H1 (cell line): ENCODE measurements around the gene RUNX1. TPM values are rescaled to one million over a fixed set of nuclear protein-coding genes. Genes with fewer than 3 reads are reported as not detected.

Source experiments
- HDAC2 ChIP-seq, 2 experiments: fragments of 300-600 bp in 1 of 2; sonication (generic) in 1 of 2; IDR thresholded peaks; 2 replicates each; pipeline ENCODE4 v1.6.1; 2011 to 2012; ENCODE audit warnings: low read depth in 2 of 2, low read length in 2 of 2, mild to moderate bottlenecking in 2 of 2, moderate library complexity in 2 of 2, borderline replicate concordance in 1 of 2, inconsistent platforms in 1 of 2
- SAP30 ChIP-seq: fragments of 300-600 bp; sonication (generic); IDR thresholded peaks from 2 replicates; pipeline ENCODE4 v1.7.1; 2012; ENCODE audit warnings: low read length, moderate library complexity, mild to moderate bottlenecking, inconsistent platforms; ENCODE audit not compliant: insufficient read depth, insufficient replicate concordance
- polyA plus RNA-seq, 7 experiments: library from polyadenylated mRNA; depleted of rRNA in 3 of 7; stranded (reverse) in 5 of 7; unstranded in 2 of 7; fragments of >200 nt in 5 of 7; fragments of 200-250 nt in 2 of 7; gene quantifications; 1 replicate in 5 of 7; 2 replicates in 1 of 7; 4 replicates in 1 of 7; pipeline versions ENCODE4 v1.2.1 to v1.2.3, GENCODE V29; 2011 to 2013; ENCODE audit warnings: missing spikeins in 2 of 7, mixed read lengths in 2 of 7
- total RNA-seq: library from RNA; stranded (reverse); fragmentation: NEBNext Ultra II Directional; extraction: Animal tissue kit (Norgen Biotek cat#: 25700); gene quantifications from 2 replicates; pipeline ENCODE4 v1.2.1, GENCODE V29; 2021
- TF ChIP-seq, protein P1 (sequence below): IDR thresholded peaks from 2 replicates; pipeline ENCODE4 v1.6.1; 2012; ENCODE audit warnings: inconsistent platforms

Gene RUNX1
- total and polyA plus RNA-seq, 2 of the 8 experiments (the other 6 are each of a cell fraction or from before 2014, with no cell fraction given), result 0.20 to 0.60 TPM

DNA sequence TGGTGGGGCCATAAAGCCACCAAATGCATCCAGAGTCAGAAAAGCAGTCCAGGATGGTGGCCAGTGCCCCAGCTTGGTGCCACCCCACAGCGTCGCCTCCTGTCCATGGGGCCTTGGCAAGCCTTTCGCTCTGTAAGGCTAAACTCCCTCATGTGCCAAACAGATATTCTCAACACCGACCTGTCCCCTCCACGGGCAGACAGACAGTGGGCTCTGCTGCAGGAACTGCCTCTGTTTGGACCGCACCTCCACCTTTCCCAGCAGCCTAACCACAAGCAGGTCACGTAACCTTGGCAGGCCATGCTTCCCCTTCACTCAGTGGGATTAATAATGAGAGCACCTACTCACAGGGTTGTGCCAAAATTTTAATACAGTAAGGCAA is 11.7 kb downstream of the RUNX1 start (continued):
- TF ChIP-seq HDAC2 (IDR thresholded peaks at IDR 0.05; ENCODE audit: borderline replicate concordance in 1 of 2, low read depth in 2 of 2, low read length in 2 of 2), result no peak
- TF ChIP-seq, protein P1, sequence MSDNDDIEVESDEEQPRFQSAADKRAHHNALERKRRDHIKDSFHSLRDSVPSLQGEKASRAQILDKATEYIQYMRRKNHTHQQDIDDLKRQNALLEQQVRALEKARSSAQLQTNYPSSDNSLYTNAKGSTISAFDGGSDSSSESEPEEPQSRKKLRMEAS, result no peak
- TF ChIP-seq SAP30, result no peak
- TF ChIP-seq, all 59 proteins: peak for 0
